Gastroesophageal sphincter (tissue), 4 donors: ENCODE data around the gene GRIP2. TPM values are rescaled to one million over a fixed set of nuclear protein-coding genes. Genes with fewer than 3 reads are reported as not detected.

ENCODE experiments used
- ATAC-seq: fragments of 150-250 bp; one replicate; pipeline ENCODE4 v1.9.1; 2016; ENCODE audit warnings: mild to moderate bottlenecking, moderate library complexity
- H3K27ac ChIP-seq, 4 donors: fragments of 200-600 bp; sonication (generic) in 3 of 4; 1 replicate in 3 of 4; 2 replicates in 1 of 4; pipeline ENCODE4 v1.5.1; 2016 to 2019
- H3K27me3 ChIP-seq: fragments of 200-600 bp; sonication (generic); one replicate; pipeline ENCODE4 v1.5.1; 2019
- H3K36me3 ChIP-seq, 2 donors: fragments of 200-600 bp; sonication (generic); one replicate each; pipeline ENCODE4 v1.5.1; 2019; ENCODE audit warnings: control low read depth in 1 of 2
- H3K4me1 ChIP-seq, 3 donors: fragments of 200-600 bp; sonication (generic); 1 replicate in 2 of 3; 2 replicates in 1 of 3; pipeline ENCODE4 v1.5.1; 2016 to 2019; ENCODE audit warnings: control low read depth in 2 of 3
- H3K4me3 ChIP-seq, 2 donors: fragments of 200-600 bp; sonication (generic); one replicate each; pipeline ENCODE4 v1.5.1; 2019; ENCODE audit warnings: mild to moderate bottlenecking in 1 of 2, moderate library complexity in 1 of 2
- H3K9me3 ChIP-seq, 3 donors: fragments of 200-600 bp; sonication (generic); one replicate each; pipeline ENCODE4 v1.5.1; 2017 to 2019; ENCODE audit warnings: control low read depth in 2 of 3
- EP300 ChIP-seq: sonication (generic); formaldehyde crosslinking; IDR thresholded peaks from one replicate; pipeline ENCODE4 v1.6.1; 2017; ENCODE audit warnings: antibody characterized with exemption, mild to moderate bottlenecking
- POLR2A ChIP-seq, 2 donors: fragments of 450-650 bp; IDR thresholded peaks; one replicate each; pipeline ENCODE4 v1.6.1; 2017; ENCODE audit warnings: antibody characterized with exemption in 2 of 2, mild to moderate bottlenecking in 2 of 2, moderate library complexity in 1 of 2
- POLR2AphosphoS5 ChIP-seq: sonication (generic); formaldehyde crosslinking; IDR thresholded peaks from one replicate; pipeline ENCODE4 v1.6.1; 2017; ENCODE audit warnings: antibody characterized with exemption
- WGBS, 2 donors: methylation state at CpG; one replicate each; pipeline ENCODE4 v1.1.5; 2018; ENCODE audit warnings: low coverage in 1 of 2; 5-methylcytosine and 5-hydroxymethylcytosine counted together
- small RNA-seq, 4 donors: library from RNA; depleted of rRNA; stranded (forward); fragments of <200 nt; gene quantifications; one replicate each; pipeline ENCODE3, GENCODE V24; 2016
- total RNA-seq, 4 donors: library from RNA; depleted of rRNA; stranded (reverse); fragments of >200 nt; gene quantifications; one replicate each; pipeline ENCODE4 v1.1.0, GENCODE V29; 2016
- TF ChIP-seq, protein P1 (sequence below), 4 experiments: fragments of 200-600 bp in 2 of 4; fragments of 450-650 bp in 2 of 4; sonication (generic) in 1 of 4; IDR thresholded peaks; one replicate each; pipeline ENCODE4 v1.5.1; 2017 to 2019; ENCODE audit warnings: antibody characterized with exemption in 4 of 4, mild to moderate bottlenecking in 2 of 4, moderate library complexity in 2 of 4

GRIP2 gene
- total RNA-seq, 4 donors from 2014 or later = 0.27 to 1.6 (median 0.72) TPM

DNA sequence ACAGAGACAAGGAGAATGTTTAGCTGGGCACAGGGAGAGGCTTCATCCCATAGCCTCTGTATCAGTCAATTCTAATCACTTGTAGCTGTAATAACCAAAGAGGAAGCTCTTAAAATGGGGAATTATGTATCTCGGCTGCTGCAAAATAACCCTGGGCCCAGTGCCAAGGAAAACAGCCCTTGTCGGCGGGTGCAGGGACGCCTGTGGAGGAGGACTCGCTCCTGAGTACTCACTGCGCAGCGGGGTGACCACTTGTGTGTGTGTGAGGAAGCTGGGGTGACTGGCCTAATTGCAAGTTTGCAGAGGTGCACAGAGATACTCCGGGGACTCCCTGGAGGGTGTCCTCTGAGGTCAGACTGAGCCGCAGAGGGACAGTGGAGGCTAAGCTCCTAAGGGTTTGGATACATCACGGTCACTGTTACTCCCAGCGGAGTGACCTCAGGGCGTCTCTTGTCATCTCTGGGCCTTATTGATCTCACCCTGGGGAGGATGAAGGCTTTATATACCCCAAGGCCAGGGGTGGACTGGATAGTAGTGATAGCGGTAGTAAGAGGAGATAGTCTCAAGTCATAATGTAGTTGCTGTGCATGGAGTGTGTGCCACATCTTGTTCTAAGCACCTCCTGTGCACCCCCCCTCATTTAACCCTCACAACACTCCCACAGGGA lies 100.5 kb downstream of the GRIP2 start:
- 47 to 80% methylated on average over 1 to 7 of the region's 13 CpGs for WGBS, 2 donors
- no peak for ATAC-seq
- no peak overlapping the region for H3K27ac ChIP-seq

More for the DNA sequence above, 100.5 kb downstream of the GRIP2 start:
- Histone ChIP-seq H3K4me1 (peaks cover 0 to 78% (median 21%) of the 10 kb centered on the region in 3 donors), H3K36me3 (peaks cover 0 to 4% of the 10 kb centered on the region in 2 donors), H3K4me3 (no peak overlapping the region), H3K9me3 (no peaks in the 10 kb centered on the region), H3K27me3 (no peaks in the 10 kb centered on the region)
- TF ChIP-seq POLR2A (IDR thresholded peaks at IDR 0.05) (no peak), EP300 (no peak), POLR2AphosphoS5 (no peak)
- TF ChIP-seq, protein P1, sequence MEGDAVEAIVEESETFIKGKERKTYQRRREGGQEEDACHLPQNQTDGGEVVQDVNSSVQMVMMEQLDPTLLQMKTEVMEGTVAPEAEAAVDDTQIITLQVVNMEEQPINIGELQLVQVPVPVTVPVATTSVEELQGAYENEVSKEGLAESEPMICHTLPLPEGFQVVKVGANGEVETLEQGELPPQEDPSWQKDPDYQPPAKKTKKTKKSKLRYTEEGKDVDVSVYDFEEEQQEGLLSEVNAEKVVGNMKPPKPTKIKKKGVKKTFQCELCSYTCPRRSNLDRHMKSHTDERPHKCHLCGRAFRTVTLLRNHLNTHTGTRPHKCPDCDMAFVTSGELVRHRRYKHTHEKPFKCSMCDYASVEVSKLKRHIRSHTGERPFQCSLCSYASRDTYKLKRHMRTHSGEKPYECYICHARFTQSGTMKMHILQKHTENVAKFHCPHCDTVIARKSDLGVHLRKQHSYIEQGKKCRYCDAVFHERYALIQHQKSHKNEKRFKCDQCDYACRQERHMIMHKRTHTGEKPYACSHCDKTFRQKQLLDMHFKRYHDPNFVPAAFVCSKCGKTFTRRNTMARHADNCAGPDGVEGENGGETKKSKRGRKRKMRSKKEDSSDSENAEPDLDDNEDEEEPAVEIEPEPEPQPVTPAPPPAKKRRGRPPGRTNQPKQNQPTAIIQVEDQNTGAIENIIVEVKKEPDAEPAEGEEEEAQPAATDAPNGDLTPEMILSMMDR (IDR thresholded peaks at IDR 0.05) = no peak

Small RNA genes lying within 50 kb of the gene (small RNA-seq; reads per million reads assigned to genes)
- gene RNU6-905P = 0 reads per million in 4 donors

Other genes with a start within 250 kb of the GRIP2 start
- 10 to 100 TPM; 15.4 to 37.6 (median 20.9) TPM for gene SLC6A6, start 137.7 kb downstream of the GRIP2 start, total RNA-seq
- 10 to 100 TPM; 15.8 to 24.0 (median 20.2) TPM for gene CCDC174, start 111.4 kb upstream of the GRIP2 start, total RNA-seq
- under 1 TPM in 1 of 4 donors, not detected in 3; 0.13 TPM for gene C3orf20, start 134.8 kb upstream of the GRIP2 start, total RNA-seq